DOHH2 (cell line): ENCODE data around the gene KLHL30.
A peak's percentile ranks its signal among the peaks of the same experiment; 100 is the strongest.

Experiments used
- CTCF ChIP-seq: fragments of 200-600 bp; sonication (generic); IDR thresholded peaks from one replicate; pipeline ENCODE4 v1.5.1; 2014; ENCODE audit warnings: antibody characterized with exemption, mild to moderate bottlenecking, low read depth, low read length; ENCODE audit not compliant: poor library complexity, severe bottlenecking
- EZH2phosphoT487 ChIP-seq: fragments of 200-600 bp; sonication (generic); IDR thresholded peaks from 2 replicates; pipeline ENCODE4 v1.6.1; 2017; ENCODE audit warnings: borderline replicate concordance, mild to moderate bottlenecking, antibody characterized with exemption, low read length, moderate library complexity, mixed read lengths

- peak; percentile 57 for TF ChIP-seq CTCF
- no peak for TF ChIP-seq EZH2phosphoT487
Observed at GRCh38 chr2:238152771-238153688, 14.6 kb downstream of the KLHL30 start.
